HEK293 (cell line): Measurements from ENCODE around the gene SRMS.

Source experiments
- CTCF ChIP-seq: fragments of 450-650 bp; formaldehyde crosslinking; IDR thresholded peaks from 2 replicates; pipeline ENCODE4 v1.5.1; 2016; ENCODE audit warnings: missing biosample characterization, missing genetic modification characterization
- REST ChIP-seq: fragments of 450-650 bp; formaldehyde crosslinking; IDR thresholded peaks from 2 replicates; pipeline ENCODE4 v1.5.1; 2016; ENCODE audit warnings: missing biosample characterization, missing genetic modification characterization
- ZBTB17 ChIP-seq: fragments of 450-650 bp; formaldehyde crosslinking; IDR thresholded peaks from 2 replicates; pipeline ENCODE4 v1.5.1; 2016; ENCODE audit warnings: missing biosample characterization, missing genetic modification characterization

GRCh38 chr20:63552481-63553249 is 5.1 kb upstream of the SRMS start:
- no peak for TF ChIP-seq CTCF (tag by site-specific recombination)
- TF ChIP-seq REST (tag by site-specific recombination), result no peak
- no peak for TF ChIP-seq ZBTB17 (tag by site-specific recombination)
